K562 (cell line): Measurements from ENCODE around the gene GABPB1. TPM values are rescaled to one million over a fixed set of nuclear protein-coding genes. Genes with fewer than 3 reads are reported as not detected.

Source experiments
- ATAC-seq: fragments of 200-7000 bp; cut with Tn5 transposase; 3 replicates; pipeline ENCODE4 v1.9.1; 2020; ENCODE audit warnings: moderate library complexity
- BruUV-seq: library from RNA; stranded (reverse); fragments of 400-500 nt; replicated peaks from 2 replicates; lab custom pipeline; 2021; lab: Mats Ljungman, UMichigan
- CTCF ChIA-PET: fragments of 300-600 bp; formaldehyde crosslinking; extraction: SDS; loops from one replicate; lab custom pipeline; 2021; ENCODE audit warnings: low intra/inter-chr PET ratio; lab: Yijun Ruan, JAX
- POLR2A ChIA-PET: fragments of 300-600, 350-650 bp; sonication (Branson Sonifier 250); formaldehyde crosslinking; extraction: SDS; loops from one replicate; lab custom pipeline; 2021; ENCODE audit warnings: antibody characterized with exemption, inconsistent platforms; lab: Yijun Ruan, JAX
- DNase-seq, 4 experiments: peaks; one replicate each; pipeline versions ENCODE4 v3.0.0 to v3.0.0-alpha.2; 2011 to 2018; ENCODE audit warnings: low spot score in 3 of 4, mixed read lengths in 3 of 4; ENCODE audit errors: extremely low read depth in 1 of 4
- FAIRE-seq: peaks from 2 replicates; lab custom pipeline; 2011; peaks lifted over from hg19 to GRCh38; lab: Jason Lieb, UNC
- H2AFZ ChIP-seq: 2 replicates; pipeline ENCODE4 v1.6.0; 2011; ENCODE audit warnings: low read depth, low read length, control low read depth, inconsistent platforms
- H3K27ac ChIP-seq: fragments of 200-600 bp; 3 replicates; pipeline ENCODE4 v1.8.0; 2011; ENCODE audit warnings: low read depth, mild to moderate bottlenecking, control low read depth, inconsistent platforms, low read length, moderate library complexity, mixed read lengths; ENCODE audit errors: extremely low read depth
- H3K27me3 ChIP-seq, 2 experiments: fragments of 300-600 bp in 1 of 2; 2 replicates in 1 of 2; 3 replicates in 1 of 2; pipeline versions ENCODE4 v1.6.0 to v1.8.0; 2011; ENCODE audit warnings: inconsistent platforms in 2 of 2, low read length in 2 of 2, mild to moderate bottlenecking in 1 of 2, mixed read lengths in 1 of 2, moderate library complexity in 1 of 2; ENCODE audit not compliant: control insufficient read depth in 2 of 2, insufficient read depth in 2 of 2
- H3K36me3 ChIP-seq: fragments of 300-600 bp; 3 replicates; pipeline ENCODE4 v1.8.0; 2011; ENCODE audit warnings: mild to moderate bottlenecking, low read length, inconsistent platforms; ENCODE audit not compliant: control insufficient read depth, insufficient read depth
- H3K4me1 ChIP-seq, 2 experiments: fragments of 200-600 bp in 1 of 2; replicated peaks in 1 of 2; 2 replicates in 1 of 2; 3 replicates in 1 of 2; pipeline versions ENCODE4 v1.5.1 to v1.8.0; 2011; ENCODE audit warnings: inconsistent platforms in 2 of 2, low read length in 2 of 2, mild to moderate bottlenecking in 1 of 2, mixed read lengths in 1 of 2, moderate library complexity in 1 of 2; ENCODE audit not compliant: control insufficient read depth in 2 of 2, insufficient read depth in 2 of 2
- H3K4me2 ChIP-seq: 2 replicates; pipeline ENCODE4 v1.6.1; 2011; ENCODE audit warnings: low read length, control low read depth, inconsistent platforms, mixed read lengths; ENCODE audit not compliant: insufficient read depth
- H3K4me3 ChIP-seq: fragments of 200-600 bp; sonication (generic), shearing (Covaris generic); 2 replicates; pipeline ENCODE4 v1.5.1; 2016; ENCODE audit warnings: control low read depth, inconsistent platforms
- H3K79me2 ChIP-seq: fragments of 200-600 bp; 3 replicates; pipeline ENCODE4 v1.8.0; 2011; ENCODE audit warnings: low read length, inconsistent platforms; ENCODE audit not compliant: control insufficient read depth, insufficient read depth
- H3K9ac ChIP-seq, 2 experiments: 2 replicates each; pipeline versions ENCODE4 v1.6.0 to v1.6.1; 2011; ENCODE audit warnings: low read depth in 2 of 2, low read length in 2 of 2, control low read depth in 1 of 2, inconsistent platforms in 1 of 2, mild to moderate bottlenecking in 1 of 2, mixed read lengths in 1 of 2; ENCODE audit not compliant: insufficient read depth in 1 of 2
- H3K9me1 ChIP-seq: one replicate; pipeline ENCODE4 v1.6.0; 2011; ENCODE audit warnings: inconsistent platforms, mild to moderate bottlenecking, low read length, moderate library complexity; ENCODE audit not compliant: control insufficient read depth, insufficient read depth
- H3K9me3 ChIP-seq: replicated peaks from 2 replicates; pipeline ENCODE4 v1.5.1; 2011; ENCODE audit warnings: low read depth, low read length, inconsistent platforms; ENCODE audit not compliant: control insufficient read depth, insufficient read depth
- H4K20me1 ChIP-seq: replicated peaks from 2 replicates; pipeline ENCODE4 v1.6.1; 2011; ENCODE audit warnings: low read length, inconsistent platforms, mixed read lengths; ENCODE audit not compliant: control insufficient read depth, insufficient read depth
- MEIS2 ChIP-seq: fragments of 450-650 bp; IDR thresholded peaks from 2 replicates; pipeline ENCODE4 v1.6.1; 2014; ENCODE audit warnings: mild to moderate bottlenecking; ENCODE audit not compliant: partially characterized antibody
- RAD51 ChIP-seq: fragments of 450-650 bp; IDR thresholded peaks from 2 replicates; pipeline ENCODE4 v1.7.1; 2016; ENCODE audit warnings: low read depth, mild to moderate bottlenecking, borderline replicate concordance
- TFE3 ChIP-seq: fragments of 450-650 bp; formaldehyde crosslinking; IDR thresholded peaks from 2 replicates; pipeline ENCODE4 v1.4.0; 2020; ENCODE audit warnings: mild to moderate bottlenecking, mixed read lengths
- ZNF174 ChIP-seq: fragments of 250-450 bp; sonication (Bioruptor Pico); IDR thresholded peaks from 2 replicates; pipeline ENCODE4 v1.4.0; 2020; ENCODE audit warnings: mild to moderate bottlenecking
- WGBS: fragments of 100-300 bp; shearing (Covaris generic); methylation state at CpG from one replicate; pipeline ENCODE4 v1.1.6; 2016; ENCODE audit warnings: low coverage, mixed read lengths; ENCODE audit not compliant: insufficient coverage; ENCODE audit errors: missing lambda C conversion rate; 5-methylcytosine and 5-hydroxymethylcytosine counted together
- in situ Hi-C: fragments of 300-500 bp; cut with MboI; formaldehyde crosslinking; loops from 4 replicates; pipeline ENCODE4 v1.15.0; 2018; ENCODE audit warnings: inconsistent platforms, mixed read lengths
- intact Hi-C: fragments of 100-400 bp; cut with micrococcal nuclease; formaldehyde crosslinking; loops from 2 replicates; pipeline ENCODE4 v1.14.2; 2022
- polyA plus RNA-seq, 8 experiments: library from polyadenylated mRNA; depleted of rRNA in 4 of 8; stranded (reverse) in 5 of 8; unstranded in 3 of 8; fragments of >200 nt; fragmentation: Nextera tagmentation in 2 of 8; fragmentation: Illumina TruSeq in 1 of 8; extraction: Ambion mirVana in 2 of 8; extraction: Trizol in 1 of 8; gene quantifications; 2 replicates each; pipeline versions ENCODE4 v1.2.1 to v1.2.3, GENCODE V29; 2011 to 2014; ENCODE audit warnings: inconsistent platforms in 1 of 8, missing spikeins in 1 of 8
- total RNA-seq, 7 experiments: library from RNA; depleted of rRNA in 6 of 7; stranded (reverse); fragments of >200 nt in 6 of 7; fragmentation: Illumina TruSeq in 2 of 7; extraction: Trizol in 2 of 7; gene quantifications; 2 replicates each; pipeline versions ENCODE4 v1.2.1 to v1.2.3, GENCODE V29; 2011 to 2021; ENCODE audit warnings: low replicate concordance in 1 of 7

Gene GABPB1
- total and polyA plus RNA-seq, 9 of the 15 experiments (the other 6 are each of a cell fraction or from before 2014, with no cell fraction given), result 11.8 to 42.3 (median 33.2) TPM

- Histone ChIP-seq H3K9me3 (no peaks in the 10 kb centered on the region), H3K4me1 (peaks cover 14 to 22% of the 10 kb centered on the region in 2 experiments), H3K4me2 (no peak overlapping the region), H3K36me3 (no peaks in the 10 kb centered on the region), H3K27ac (no peak overlapping the region), H2AFZ (no peak overlapping the region), H3K9me1 (no peaks in the 10 kb centered on the region), H3K27me3 (no peaks in the 10 kb centered on the region), H3K4me3 (no peak overlapping the region), H4K20me1 (no peaks in the 10 kb centered on the region), H3K79me2 (no peaks in the 10 kb centered on the region), H3K9ac (no peak overlapping the region)
- FAIRE-seq (no peak), DNase-seq (no peak), ATAC-seq (no peak)
- intact Hi-C loops (no loop called here), in situ Hi-C loops (no loop called here)
- ChIA-PET CTCF (no interaction called here), POLR2A (interaction anchor here (1.1 to 4.7 kb wide), 2 partner anchors 11 to 13 kb away, joined by 3 to 28 read pairs; no protein-coding TSS in a partner anchor)
- BruUV-seq, result no TSS peak
- WGBS, result 27% methylated on average over 4 of the region's 4 CpGs
- peak; percentile 72 for TF ChIP-seq RAD51
- no peak for TF ChIP-seq ZNF174 (CRISPR knock-in tag)
- TF ChIP-seq MEIS2, result peak; percentile 21
- TF ChIP-seq TFE3 (CRISPR knock-in tag), result peak; percentile 91
Observed at GRCh38 chr15:50248994-50249582, 105.9 kb downstream of the GABPB1 start.
